Vagina (tissue), 2 donors: Measurements from ENCODE around the gene HOXD3.

ENCODE experiments used
- POLR2A ChIP-seq, 2 donors: fragments of 450-650 bp; IDR thresholded peaks; one replicate each; pipeline ENCODE4 v1.6.1; 2017; ENCODE audit warnings: antibody characterized with exemption in 2 of 2, mild to moderate bottlenecking in 2 of 2, moderate library complexity in 2 of 2
- TF ChIP-seq, protein P1 (sequence below), 3 experiments: fragments of 450-650 bp in 2 of 3; fragments of 200-600 bp in 1 of 3; sonication (generic) in 1 of 3; IDR thresholded peaks; one replicate each; pipeline ENCODE4 v1.5.1; 2017 to 2019; ENCODE audit warnings: antibody characterized with exemption in 3 of 3, mild to moderate bottlenecking in 2 of 3, moderate library complexity in 2 of 3

DNA sequence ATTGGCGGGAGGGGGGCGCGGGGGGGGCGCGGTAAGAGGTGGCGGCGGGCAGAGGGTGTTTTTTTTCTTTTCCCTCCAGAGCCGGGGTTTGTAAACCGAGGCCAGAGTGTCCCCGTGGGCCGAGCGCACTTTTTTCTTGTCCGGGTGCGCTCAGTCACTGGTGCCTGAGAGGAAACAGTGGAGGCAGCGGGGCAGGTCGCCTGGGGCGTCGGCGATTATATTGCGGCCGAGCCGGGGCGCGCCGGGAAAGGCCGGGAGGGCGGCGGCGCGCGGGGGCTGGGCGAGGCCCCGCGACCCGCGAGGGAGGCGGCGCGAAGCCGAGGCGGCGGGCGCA lies 27.3 kb upstream of the HOXD3 start:
- TF ChIP-seq POLR2A (IDR thresholded peaks at IDR 0.05), result no peak
- TF ChIP-seq, protein P1, sequence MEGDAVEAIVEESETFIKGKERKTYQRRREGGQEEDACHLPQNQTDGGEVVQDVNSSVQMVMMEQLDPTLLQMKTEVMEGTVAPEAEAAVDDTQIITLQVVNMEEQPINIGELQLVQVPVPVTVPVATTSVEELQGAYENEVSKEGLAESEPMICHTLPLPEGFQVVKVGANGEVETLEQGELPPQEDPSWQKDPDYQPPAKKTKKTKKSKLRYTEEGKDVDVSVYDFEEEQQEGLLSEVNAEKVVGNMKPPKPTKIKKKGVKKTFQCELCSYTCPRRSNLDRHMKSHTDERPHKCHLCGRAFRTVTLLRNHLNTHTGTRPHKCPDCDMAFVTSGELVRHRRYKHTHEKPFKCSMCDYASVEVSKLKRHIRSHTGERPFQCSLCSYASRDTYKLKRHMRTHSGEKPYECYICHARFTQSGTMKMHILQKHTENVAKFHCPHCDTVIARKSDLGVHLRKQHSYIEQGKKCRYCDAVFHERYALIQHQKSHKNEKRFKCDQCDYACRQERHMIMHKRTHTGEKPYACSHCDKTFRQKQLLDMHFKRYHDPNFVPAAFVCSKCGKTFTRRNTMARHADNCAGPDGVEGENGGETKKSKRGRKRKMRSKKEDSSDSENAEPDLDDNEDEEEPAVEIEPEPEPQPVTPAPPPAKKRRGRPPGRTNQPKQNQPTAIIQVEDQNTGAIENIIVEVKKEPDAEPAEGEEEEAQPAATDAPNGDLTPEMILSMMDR (IDR thresholded peaks at IDR 0.05), result no peak
